Stimulated activated CD8-positive, alpha-beta memory T cell treated with anti-CD3 and anti-CD28 coated beads, Interleukin-7, amount 100 ng/mL, for 48 hours (primary cell): ENCODE data around the gene RAX2.

ENCODE experiments used
- DNase-seq, 2 donors: peaks; one replicate each; pipeline ENCODE4 v3.0.0-alpha.2; 2020; ENCODE audit warnings: low read depth in 1 of 2; ENCODE audit errors: extremely low read depth in 1 of 2

Gene RAX2

GRCh38 chr19:3801412-3802096 is 29.5 kb upstream of the RAX2 start:
- peak in 1 of 2 donors; percentile 51 for DNase-seq

- no peak for DNase-seq
Observed at GRCh38 chr19:3800996-3801395, 29.0 kb upstream of the RAX2 start.

- DNase-seq = no peak
Observed at GRCh38 chr19:3798137-3798536, 26.1 kb upstream of the RAX2 start.

GRCh38 chr19:3796358-3796757 is 24.3 kb upstream of the RAX2 start:
- no peak for DNase-seq

- no peak for DNase-seq
Observed at GRCh38 chr19:3793799-3794198, 21.8 kb upstream of the RAX2 start.

- no peak for DNase-seq
Observed at GRCh38 chr19:3792114-3792513, 20.1 kb upstream of the RAX2 start.

GRCh38 chr19:3790941-3791340 is 18.9 kb upstream of the RAX2 start:
- no peak for DNase-seq

- no peak for DNase-seq
Observed at GRCh38 chr19:3790209-3790734, 18.2 kb upstream of the RAX2 start.

- DNase-seq = no peak
Observed at GRCh38 chr19:3788996-3789778, 17.2 kb upstream of the RAX2 start.

- DNase-seq = no peak
Observed at GRCh38 chr19:3785938-3786824, 14.2 kb upstream of the RAX2 start, which contains the start of gene MATK. TSS of gene MATK (minus strand) at chr19:3786381. CDS start at chr19:3785135, 1,246 bp downstream.

- DNase-seq = no peak
Observed at GRCh38 chr19:3785451-3785937, 13.5 kb upstream of the RAX2 start.

GRCh38 chr19:3784607-3785450 is 12.8 kb upstream of the RAX2 start:
- DNase-seq = no peak

GRCh38 chr19:3783660-3784584 is 11.9 kb upstream of the RAX2 start:
- DNase-seq = peak in 1 of 2 donors; percentile 43

GRCh38 chr19:3782903-3783302 is 10.9 kb upstream of the RAX2 start:
- no peak for DNase-seq

GRCh38 chr19:3782330-3782729 is 10.3 kb upstream of the RAX2 start:
- no peak for DNase-seq

GRCh38 chr19:3781603-3782002 is 9.6 kb upstream of the RAX2 start:
- no peak for DNase-seq

GRCh38 chr19:3780786-3781304 is 8.8 kb upstream of the RAX2 start:
- DNase-seq = no peak

- DNase-seq = no peak
Observed at GRCh38 chr19:3778899-3779723, 7.1 kb upstream of the RAX2 start.
